Stimulated activated CD4-positive, alpha-beta T cell treated with anti-CD3 and anti-CD28 coated beads, Interleukin-12 subunit alpha, Interleukin-12 subunit beta, amount 100 ng/mL, for 4 hours (primary cell): ENCODE data around the gene MRE11.

Experiments
- DNase-seq: peaks from one replicate; pipeline ENCODE4 v3.0.0-alpha.2; 2020

Gene MRE11

GRCh38 chr11:94504689-94505293 is 11.1 kb upstream of the MRE11 start:
- DNase-seq: no peak

- no peak for DNase-seq
These were observed 7.9 kb upstream of the MRE11 start for GRCh38 chr11:94501522-94501921.

GRCh38 chr11:94500181-94500580 is 6.5 kb upstream of the MRE11 start:
- no peak for DNase-seq

GRCh38 chr11:94494126-94494680 is 559 bp upstream of the MRE11 start:
- DNase-seq: no peak

- DNase-seq: no peak
These were observed 7.6 kb downstream of the MRE11 start for GRCh38 chr11:94486068-94486467.

GRCh38 chr11:94481342-94481741 is 12.3 kb downstream of the MRE11 start:
- no peak for DNase-seq

GRCh38 chr11:94477624-94478023 is 16.0 kb downstream of the MRE11 start:
- no peak for DNase-seq

GRCh38 chr11:94472916-94473799 is 20.5 kb downstream of the MRE11 start:
- DNase-seq: no peak

- DNase-seq: no peak
These were observed 24.2 kb downstream of the MRE11 start for GRCh38 chr11:94469416-94469815.

GRCh38 chr11:94459576-94459975 is 34.1 kb downstream of the MRE11 start:
- no peak for DNase-seq

GRCh38 chr11:94457118-94458029 is 36.3 kb downstream of the MRE11 start:
- DNase-seq: no peak

- no peak for DNase-seq
These were observed 37.8 kb downstream of the MRE11 start for GRCh38 chr11:94455861-94456260.

GRCh38 chr11:94454301-94454700 is 39.3 kb downstream of the MRE11 start:
- no peak for DNase-seq

GRCh38 chr11:94452988-94453387 is 40.7 kb downstream of the MRE11 start:
- DNase-seq: no peak

GRCh38 chr11:94450048-94450447 is 43.6 kb downstream of the MRE11 start:
- DNase-seq: no peak

GRCh38 chr11:94449437-94449836 is 44.2 kb downstream of the MRE11 start:
- DNase-seq: no peak

GRCh38 chr11:94449029-94449428 is 44.6 kb downstream of the MRE11 start:
- DNase-seq: no peak

- DNase-seq: no peak
These were observed 46.5 kb downstream of the MRE11 start for GRCh38 chr11:94447149-94447548.

- no peak for DNase-seq
These were observed 48.0 kb downstream of the MRE11 start for GRCh38 chr11:94445641-94446040.

GRCh38 chr11:94433049-94433448 is 60.6 kb downstream of the MRE11 start:
- no peak for DNase-seq

- no peak for DNase-seq
These were observed 69.0 kb downstream of the MRE11 start for GRCh38 chr11:94424662-94425061.

- no peak for DNase-seq
These were observed 69.6 kb downstream of the MRE11 start for GRCh38 chr11:94424011-94424410.

- DNase-seq: no peak
These were observed 70.1 kb downstream of the MRE11 start for GRCh38 chr11:94423507-94423906.
